Chondrocyte (in vitro differentiated cells): ENCODE measurements around the gene DGKI. TPM values are rescaled to one million over a fixed set of nuclear protein-coding genes. Genes with fewer than 3 reads are reported as not detected.

Experiments used
- DNase-seq: peaks from one replicate; pipeline ENCODE4 v3.0.0; 2021; ENCODE audit warnings: mixed read lengths, low spot score
- H3K27ac Mint-ChIP-seq: one replicate; pipeline ENCODE4 v1.8.0; 2021; ENCODE audit warnings: mild to moderate bottlenecking, moderate library complexity, mixed read lengths; ENCODE audit not compliant: unreplicated experiment
- H3K27me3 Mint-ChIP-seq: 2 replicates; pipeline ENCODE4 v1.8.0; 2021; ENCODE audit warnings: low read depth, mixed read lengths
- H3K36me3 Mint-ChIP-seq: 2 replicates; pipeline ENCODE4 v1.8.0; 2021; ENCODE audit warnings: low read depth, mixed read lengths
- H3K4me1 Mint-ChIP-seq: 2 replicates; pipeline ENCODE4 v1.8.0; 2021; ENCODE audit warnings: low read depth, mild to moderate bottlenecking, mixed read lengths
- H3K4me3 Mint-ChIP-seq: one replicate; pipeline ENCODE4 v1.8.0; 2021; ENCODE audit warnings: mild to moderate bottlenecking, moderate library complexity, mixed read lengths; ENCODE audit not compliant: unreplicated experiment
- H3K9me3 Mint-ChIP-seq: 2 replicates; pipeline ENCODE4 v1.8.0; 2021; ENCODE audit warnings: low read depth, mixed read lengths
- total RNA-seq: library from RNA; stranded (reverse); gene quantifications from 3 replicates; pipeline ENCODE4 v1.2.1, GENCODE V29; 2021
- TF ChIP-seq, protein P1 (sequence below): fragments of 200-600 bp; sonication (generic); IDR thresholded peaks from 2 replicates; pipeline ENCODE4 v1.5.0; 2021; ENCODE audit warnings: antibody characterized with exemption, mild to moderate bottlenecking, moderate library complexity

DGKI gene
- total RNA-seq, 1 donor from 2014 or later = 15.3 TPM

DNA sequence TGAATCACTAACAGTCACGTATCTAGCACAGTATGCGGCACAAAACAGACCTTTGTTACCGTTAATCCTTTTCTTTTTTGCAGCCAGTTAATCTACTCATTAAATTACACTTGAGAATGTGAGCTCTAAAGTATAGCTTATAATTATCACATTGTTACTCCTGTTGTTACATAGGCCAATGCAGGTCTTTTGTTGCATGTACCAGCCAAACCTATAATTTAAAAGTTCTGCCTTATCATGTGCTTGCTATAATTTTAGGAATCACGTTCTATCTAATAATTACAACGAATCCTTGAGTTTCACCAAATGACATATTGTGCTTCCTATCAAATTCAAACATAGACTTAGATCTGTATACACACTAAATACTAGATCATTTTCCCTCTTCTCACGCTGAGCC, 245.1 kb downstream of the DGKI start:
- Mint-ChIP-seq H3K9me3 (no peaks in the 10 kb centered on the region), H3K4me1 (no peaks in the 10 kb centered on the region), H3K36me3 (peaks cover 10% of the 10 kb centered on the region), H3K27me3 (no peaks in the 10 kb centered on the region), H3K4me3 (no peak overlapping the region), H3K27ac (no peak overlapping the region)
- no peak for DNase-seq
- TF ChIP-seq, protein P1, sequence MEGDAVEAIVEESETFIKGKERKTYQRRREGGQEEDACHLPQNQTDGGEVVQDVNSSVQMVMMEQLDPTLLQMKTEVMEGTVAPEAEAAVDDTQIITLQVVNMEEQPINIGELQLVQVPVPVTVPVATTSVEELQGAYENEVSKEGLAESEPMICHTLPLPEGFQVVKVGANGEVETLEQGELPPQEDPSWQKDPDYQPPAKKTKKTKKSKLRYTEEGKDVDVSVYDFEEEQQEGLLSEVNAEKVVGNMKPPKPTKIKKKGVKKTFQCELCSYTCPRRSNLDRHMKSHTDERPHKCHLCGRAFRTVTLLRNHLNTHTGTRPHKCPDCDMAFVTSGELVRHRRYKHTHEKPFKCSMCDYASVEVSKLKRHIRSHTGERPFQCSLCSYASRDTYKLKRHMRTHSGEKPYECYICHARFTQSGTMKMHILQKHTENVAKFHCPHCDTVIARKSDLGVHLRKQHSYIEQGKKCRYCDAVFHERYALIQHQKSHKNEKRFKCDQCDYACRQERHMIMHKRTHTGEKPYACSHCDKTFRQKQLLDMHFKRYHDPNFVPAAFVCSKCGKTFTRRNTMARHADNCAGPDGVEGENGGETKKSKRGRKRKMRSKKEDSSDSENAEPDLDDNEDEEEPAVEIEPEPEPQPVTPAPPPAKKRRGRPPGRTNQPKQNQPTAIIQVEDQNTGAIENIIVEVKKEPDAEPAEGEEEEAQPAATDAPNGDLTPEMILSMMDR = no peak

DNA sequence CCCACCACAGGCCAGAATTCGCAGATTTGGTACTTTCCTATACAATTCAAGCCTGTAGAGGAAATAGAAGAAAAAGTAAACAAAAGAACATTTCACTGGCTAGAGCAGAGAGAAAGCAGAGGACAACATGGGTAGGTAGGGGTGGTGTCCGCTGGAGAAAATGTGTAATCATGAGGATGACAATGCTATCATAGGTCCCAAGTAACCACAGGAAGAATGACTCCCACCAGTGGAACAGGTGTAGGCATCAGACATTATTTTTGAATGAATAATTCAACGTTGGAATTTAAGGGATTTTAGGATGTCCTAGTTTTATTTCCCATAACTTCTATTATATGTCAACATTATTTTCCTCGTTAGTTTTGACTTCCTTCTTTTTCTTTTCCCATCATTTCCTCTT, 248.9 kb downstream of the DGKI start:
- Mint-ChIP-seq H3K27me3 (no peaks in the 10 kb centered on the region), H3K36me3 (peaks cover 17% of the 10 kb centered on the region), H3K27ac (no peak overlapping the region), H3K9me3 (no peaks in the 10 kb centered on the region), H3K4me3 (no peak overlapping the region), H3K4me1 (no peaks in the 10 kb centered on the region)
- DNase-seq = no peak
- TF ChIP-seq, protein P1 = no peak

DNA sequence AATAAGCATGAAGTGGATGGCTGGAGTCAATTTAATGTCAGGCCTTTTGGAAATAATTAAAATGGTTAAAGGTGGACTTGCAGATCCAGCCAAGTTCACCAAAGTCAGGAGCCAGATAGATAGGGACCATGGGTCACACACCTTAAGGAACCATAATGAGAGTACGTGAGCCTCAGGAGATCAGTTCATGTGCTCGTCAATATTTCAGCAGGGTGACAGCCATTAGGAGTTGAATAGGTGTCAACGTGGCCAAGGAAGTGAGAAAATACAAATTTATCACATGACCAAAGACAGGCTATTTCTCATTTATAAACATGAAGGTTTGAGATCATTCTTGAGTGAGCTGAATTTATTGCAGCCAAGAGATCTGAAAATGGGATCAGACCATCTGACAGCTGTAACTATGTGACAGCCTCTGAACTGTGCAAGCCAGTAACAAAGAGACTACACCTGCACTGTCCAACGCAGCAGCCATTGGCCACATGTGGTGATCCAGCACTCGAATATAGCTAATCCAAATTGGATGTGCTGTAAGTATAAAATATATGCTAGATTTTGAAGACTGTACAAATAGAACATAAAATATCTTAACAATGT, 253.6 kb downstream of the DGKI start:
- TF ChIP-seq, protein P1 = no peak
- no peak for DNase-seq
- H3K27ac Mint-ChIP-seq = no peak overlapping the region
- no peak overlapping the region for H3K4me3 Mint-ChIP-seq
- peaks cover 12% of the 10 kb centered on the region for H3K36me3 Mint-ChIP-seq
- H3K9me3 Mint-ChIP-seq = no peaks in the 10 kb centered on the region
- H3K4me1 Mint-ChIP-seq = no peaks in the 10 kb centered on the region
- H3K27me3 Mint-ChIP-seq = no peaks in the 10 kb centered on the region

DNA sequence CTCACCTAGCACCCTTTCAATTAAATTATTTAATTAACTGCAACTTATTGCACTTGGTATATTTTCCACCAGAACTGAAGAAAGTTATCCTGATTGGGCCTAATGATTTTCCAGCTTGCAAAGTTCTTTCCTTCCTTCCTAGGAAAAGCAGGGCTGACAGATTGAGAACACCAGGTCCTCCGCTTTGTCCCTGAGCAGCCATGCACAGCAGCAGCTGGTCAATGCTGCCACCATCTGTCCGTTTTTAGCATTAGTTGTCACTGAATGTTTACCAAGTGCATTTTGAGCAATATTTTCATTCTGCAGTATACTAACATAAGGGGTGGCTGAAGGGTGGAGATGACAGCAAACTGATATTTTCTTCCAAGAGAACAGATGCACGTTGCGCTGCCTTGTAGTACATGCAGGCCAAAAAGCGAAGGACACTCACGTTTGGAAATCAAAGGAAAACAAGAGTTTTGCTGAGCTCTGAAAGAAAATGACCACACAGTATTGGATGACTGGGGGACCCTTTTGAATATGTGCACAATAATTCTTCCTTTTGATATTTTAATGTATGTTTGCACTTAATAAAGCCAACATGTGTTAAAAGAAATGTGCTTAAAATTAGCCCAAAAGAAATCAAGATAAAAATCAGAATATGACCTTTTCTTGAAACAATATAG, 254.4 kb downstream of the DGKI start:
- TF ChIP-seq, protein P1 = peak; percentile 95
- Mint-ChIP-seq H3K4me1 (no peaks in the 10 kb centered on the region), H3K27me3 (no peaks in the 10 kb centered on the region), H3K36me3 (peaks cover 8% of the 10 kb centered on the region), H3K9me3 (no peaks in the 10 kb centered on the region), H3K4me3 (no peak overlapping the region), H3K27ac (no peak overlapping the region)
- no peak for DNase-seq

DNA sequence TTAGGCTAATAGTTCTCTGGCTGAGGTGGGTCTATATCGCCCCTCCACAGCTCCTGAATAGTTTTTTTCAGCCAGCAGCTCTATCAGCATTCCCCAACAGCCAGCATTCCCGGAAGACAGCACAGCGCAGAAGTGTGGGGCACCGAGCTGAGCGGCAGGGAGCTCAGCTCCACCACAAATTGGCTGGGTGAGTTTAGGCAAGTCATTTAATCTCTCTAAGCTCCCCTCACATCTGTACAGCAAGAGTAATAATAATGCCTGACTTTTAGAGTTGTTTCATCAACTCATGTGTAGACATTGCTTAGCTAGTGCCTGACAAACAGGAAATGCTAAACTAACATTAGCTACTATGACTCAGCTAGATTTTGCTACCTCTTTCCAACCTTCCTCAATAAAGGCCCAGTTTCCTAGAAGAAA, 255.3 kb downstream of the DGKI start:
- DNase-seq = no peak
- TF ChIP-seq, protein P1 = no peak
- Mint-ChIP-seq H3K4me1 (peaks cover 2% of the 10 kb centered on the region), H3K27me3 (no peaks in the 10 kb centered on the region), H3K4me3 (no peak overlapping the region), H3K36me3 (peaks cover 14% of the 10 kb centered on the region), H3K9me3 (no peaks in the 10 kb centered on the region), H3K27ac (no peak overlapping the region)
